ENCODE data around the gene CDH19.

The CDH19 gene

DNA sequence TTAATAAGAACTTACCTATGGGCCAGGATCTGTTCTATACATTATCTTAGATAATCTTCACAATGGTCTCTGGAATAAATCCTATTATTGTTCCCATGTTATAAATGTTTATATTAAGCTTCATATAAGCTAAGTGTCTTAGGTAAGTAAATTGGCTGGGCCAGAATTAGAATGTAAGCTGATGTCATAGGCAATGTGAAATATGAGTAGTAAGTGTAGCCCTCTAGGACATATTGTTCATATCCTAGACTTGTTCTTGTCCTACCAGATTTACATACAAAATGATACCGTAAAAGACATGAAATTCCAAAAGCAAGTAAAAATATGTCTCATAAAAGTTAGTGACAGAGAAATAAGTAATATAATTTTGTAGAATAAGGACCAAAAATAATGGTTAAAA lies 89.9 kb downstream of the CDH19 start:
- no peak overlapping the region for H3K4me3 ChIP-seq (ENCODE audit: low read length)
- no peaks in the 10 kb centered on the region for H4K20me1 ChIP-seq (ENCODE audit: control insufficient read depth, insufficient read depth, low read depth, low read length)
- no peaks in the 10 kb centered on the region for H3F3A ChIP-seq (ENCODE audit: control insufficient read depth, insufficient read depth)
- H3K79me2 ChIP-seq (ENCODE audit: control insufficient read depth, low read length) = no peaks in the 10 kb centered on the region
- no peaks in the 10 kb centered on the region; the same call in 1 of the 2 replicates for H3K9me2 ChIP-seq (replicated peaks; ENCODE audit: control insufficient read depth, low read length)
- H3K4me1 ChIP-seq (ENCODE audit: control insufficient read depth, low read length) = no peaks in the 10 kb centered on the region
- H3K9me3 ChIP-seq (ENCODE audit: control insufficient read depth, insufficient read depth, low read length) = no peaks in the 10 kb centered on the region
- no peaks in the 10 kb centered on the region for H3K27me3 ChIP-seq (ENCODE audit: control insufficient read depth, low read length)
- H3K27ac ChIP-seq (ENCODE audit: low read depth, low read length) = no peak overlapping the region
- no peak overlapping the region for H3K4me2 ChIP-seq (ENCODE audit: low read length)
- no peaks in the 10 kb centered on the region for H3K36me3 ChIP-seq (ENCODE audit: control insufficient read depth, low read length)
- TF ChIP-seq, protein P1, sequence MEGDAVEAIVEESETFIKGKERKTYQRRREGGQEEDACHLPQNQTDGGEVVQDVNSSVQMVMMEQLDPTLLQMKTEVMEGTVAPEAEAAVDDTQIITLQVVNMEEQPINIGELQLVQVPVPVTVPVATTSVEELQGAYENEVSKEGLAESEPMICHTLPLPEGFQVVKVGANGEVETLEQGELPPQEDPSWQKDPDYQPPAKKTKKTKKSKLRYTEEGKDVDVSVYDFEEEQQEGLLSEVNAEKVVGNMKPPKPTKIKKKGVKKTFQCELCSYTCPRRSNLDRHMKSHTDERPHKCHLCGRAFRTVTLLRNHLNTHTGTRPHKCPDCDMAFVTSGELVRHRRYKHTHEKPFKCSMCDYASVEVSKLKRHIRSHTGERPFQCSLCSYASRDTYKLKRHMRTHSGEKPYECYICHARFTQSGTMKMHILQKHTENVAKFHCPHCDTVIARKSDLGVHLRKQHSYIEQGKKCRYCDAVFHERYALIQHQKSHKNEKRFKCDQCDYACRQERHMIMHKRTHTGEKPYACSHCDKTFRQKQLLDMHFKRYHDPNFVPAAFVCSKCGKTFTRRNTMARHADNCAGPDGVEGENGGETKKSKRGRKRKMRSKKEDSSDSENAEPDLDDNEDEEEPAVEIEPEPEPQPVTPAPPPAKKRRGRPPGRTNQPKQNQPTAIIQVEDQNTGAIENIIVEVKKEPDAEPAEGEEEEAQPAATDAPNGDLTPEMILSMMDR (IDR thresholded peaks at IDR 0.05; ENCODE audit: low read depth, low read length, poor library complexity, severe bottlenecking) = no peak
- TF ChIP-seq EZH2phosphoT487 (IDR thresholded peaks at IDR 0.05; ENCODE audit: borderline replicate concordance, low read length) = no peak

DNA sequence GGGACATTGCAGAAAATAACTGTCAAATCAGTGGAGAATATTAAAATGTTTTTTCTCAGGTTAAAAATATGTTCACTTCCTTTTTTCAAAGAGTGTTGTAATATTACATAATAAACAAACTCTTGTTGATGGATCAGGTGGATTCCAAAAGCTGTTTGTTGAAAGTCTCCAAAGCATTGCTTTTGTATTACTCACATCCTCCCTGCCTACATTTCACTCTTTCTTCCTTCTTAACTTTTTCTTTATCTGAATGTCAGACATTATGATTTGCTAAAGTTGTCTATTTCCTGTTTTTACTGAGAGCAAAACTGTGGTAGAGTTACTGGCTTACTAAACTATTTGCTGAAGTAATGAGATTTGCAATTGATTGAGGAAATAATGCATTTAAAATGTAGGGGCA lies 92.1 kb downstream of the CDH19 start:
- Histone ChIP-seq H3F3A (ENCODE audit: control insufficient read depth, insufficient read depth) (no peaks in the 10 kb centered on the region), H4K20me1 (ENCODE audit: control insufficient read depth, insufficient read depth, low read depth, low read length) (no peaks in the 10 kb centered on the region), H3K4me2 (ENCODE audit: low read length) (no peak overlapping the region), H3K4me3 (ENCODE audit: low read length) (no peak overlapping the region), H3K9me2 (replicated peaks; ENCODE audit: control insufficient read depth, low read length) (no peaks in the 10 kb centered on the region), H3K36me3 (ENCODE audit: control insufficient read depth, low read length) (no peaks in the 10 kb centered on the region), H3K27ac (ENCODE audit: low read depth, low read length) (no peak overlapping the region), H3K27me3 (ENCODE audit: control insufficient read depth, low read length) (no peaks in the 10 kb centered on the region), H3K4me1 (ENCODE audit: control insufficient read depth, low read length) (no peaks in the 10 kb centered on the region), H3K9me3 (ENCODE audit: control insufficient read depth, insufficient read depth, low read length) (no peaks in the 10 kb centered on the region), H3K79me2 (ENCODE audit: control insufficient read depth, low read length) (no peaks in the 10 kb centered on the region)
- no peak for TF ChIP-seq EZH2phosphoT487 (IDR thresholded peaks at IDR 0.05; ENCODE audit: borderline replicate concordance, low read length)
- TF ChIP-seq, protein P1 (IDR thresholded peaks at IDR 0.05; ENCODE audit: low read depth, low read length, poor library complexity, severe bottlenecking) = no peak

DNA sequence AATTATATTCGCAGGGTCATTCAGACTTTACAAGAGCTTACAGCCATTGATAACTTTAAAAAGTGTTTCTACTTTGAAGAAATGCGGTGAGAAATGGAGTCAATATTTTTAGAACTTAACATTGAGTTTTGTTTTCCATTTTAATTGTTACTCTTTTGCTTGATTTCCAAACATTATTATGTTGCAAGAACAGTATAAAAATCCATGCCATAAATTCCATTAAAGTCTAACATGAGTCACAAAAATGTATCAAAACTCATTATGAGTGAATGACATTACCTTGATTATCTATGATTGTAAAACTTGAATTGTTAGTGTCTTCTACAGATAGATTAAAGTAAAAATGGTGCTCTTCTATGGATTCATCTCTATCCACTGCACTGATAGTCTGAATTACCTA lies 92.6 kb downstream of the CDH19 start:
- no peaks in the 10 kb centered on the region for H3K9me2 ChIP-seq (replicated peaks; ENCODE audit: control insufficient read depth, low read length)
- H3K79me2 ChIP-seq (ENCODE audit: control insufficient read depth, low read length) = no peaks in the 10 kb centered on the region
- TF ChIP-seq, protein P1 (IDR thresholded peaks at IDR 0.05; ENCODE audit: low read depth, low read length, poor library complexity, severe bottlenecking) = no peak
- no peak for TF ChIP-seq EZH2phosphoT487 (IDR thresholded peaks at IDR 0.05; ENCODE audit: borderline replicate concordance, low read length)
- H3K27ac ChIP-seq (ENCODE audit: low read depth, low read length) = no peak overlapping the region
- no peaks in the 10 kb centered on the region for H4K20me1 ChIP-seq (ENCODE audit: control insufficient read depth, insufficient read depth, low read depth, low read length)
- no peaks in the 10 kb centered on the region for H3K27me3 ChIP-seq (ENCODE audit: control insufficient read depth, low read length)
- H3K9me3 ChIP-seq (ENCODE audit: control insufficient read depth, insufficient read depth, low read length) = no peaks in the 10 kb centered on the region
- H3F3A ChIP-seq (ENCODE audit: control insufficient read depth, insufficient read depth) = no peaks in the 10 kb centered on the region
- no peak overlapping the region for H3K4me2 ChIP-seq (ENCODE audit: low read length)
- no peaks in the 10 kb centered on the region for H3K36me3 ChIP-seq (ENCODE audit: control insufficient read depth, low read length)
- no peak overlapping the region for H3K4me3 ChIP-seq (ENCODE audit: low read length)
- H3K4me1 ChIP-seq (ENCODE audit: control insufficient read depth, low read length) = no peaks in the 10 kb centered on the region
